Thymus (tissue), 11 donors: ENCODE measurements around the gene SMIM1. TPM values are rescaled to one million over a fixed set of nuclear protein-coding genes. Genes with fewer than 3 reads are reported as not detected.
"Not testable (repeated sequence)": the region's sequence is repeated elsewhere in the genome, so short reads cannot be mapped to it uniquely, and the experiment has no call there.

ENCODE experiments used
- DNase-seq, 9 donors: peaks; one replicate each; pipeline ENCODE4 v3.0.0-alpha.2; 2013; ENCODE audit warnings: low spot score in 9 of 9, low read depth in 6 of 9, missing footprints in 1 of 9
- H3K27ac ChIP-seq, 2 donors: one replicate each; pipeline ENCODE4 v1.5.1; 2013; ENCODE audit warnings: control low read depth in 1 of 2, low read depth in 1 of 2, low read length in 1 of 2, mild to moderate bottlenecking in 1 of 2, moderate library complexity in 1 of 2
- H3K27me3 ChIP-seq, 2 donors: one replicate each; pipeline ENCODE4 v1.5.1; 2013; ENCODE audit warnings: low read length in 1 of 2; ENCODE audit not compliant: control insufficient read depth in 2 of 2, insufficient read depth in 1 of 2
- H3K36me3 ChIP-seq, 2 donors: one replicate each; pipeline ENCODE4 v1.5.1; 2013; ENCODE audit warnings: low read length in 1 of 2, mild to moderate bottlenecking in 1 of 2, moderate library complexity in 1 of 2; ENCODE audit not compliant: control insufficient read depth in 2 of 2, insufficient read depth in 2 of 2
- H3K4me1 ChIP-seq, 2 donors: one replicate each; pipeline ENCODE4 v1.5.1; 2013; ENCODE audit warnings: low read length in 2 of 2; ENCODE audit not compliant: control insufficient read depth in 2 of 2, insufficient read depth in 2 of 2
- H3K4me3 ChIP-seq, 2 donors: one replicate each; pipeline ENCODE4 v1.5.1; 2013; ENCODE audit warnings: low read length in 2 of 2, control low read depth in 1 of 2, mild to moderate bottlenecking in 1 of 2
- H3K9me3 ChIP-seq, 2 donors: one replicate each; pipeline ENCODE4 v1.5.1; 2013; ENCODE audit warnings: low read length in 1 of 2, mild to moderate bottlenecking in 1 of 2; ENCODE audit not compliant: control insufficient read depth in 2 of 2, insufficient read depth in 1 of 2
- WGBS: extraction: QIAGEN DNeasy Blood & Tissue Kit; methylation state at CpG from one replicate; pipeline ENCODE4 v1.1.7; 2013; 5-methylcytosine and 5-hydroxymethylcytosine counted together
- polyA plus RNA-seq: library from polyadenylated mRNA; stranded (reverse); fragments of 200-250 nt; gene quantifications from one replicate; pipeline ENCODE4 v1.2.3, GENCODE V29; 2013
- total RNA-seq: library from RNA; stranded (reverse); fragments of 120-200 nt; gene quantifications from one replicate; pipeline ENCODE4 v1.2.4, GENCODE V29; 2013
- donor health status: healthy.

The SMIM1 gene
- total and polyA plus RNA-seq, 2 donors: 6.9 to 7.0 TPM

DNA sequence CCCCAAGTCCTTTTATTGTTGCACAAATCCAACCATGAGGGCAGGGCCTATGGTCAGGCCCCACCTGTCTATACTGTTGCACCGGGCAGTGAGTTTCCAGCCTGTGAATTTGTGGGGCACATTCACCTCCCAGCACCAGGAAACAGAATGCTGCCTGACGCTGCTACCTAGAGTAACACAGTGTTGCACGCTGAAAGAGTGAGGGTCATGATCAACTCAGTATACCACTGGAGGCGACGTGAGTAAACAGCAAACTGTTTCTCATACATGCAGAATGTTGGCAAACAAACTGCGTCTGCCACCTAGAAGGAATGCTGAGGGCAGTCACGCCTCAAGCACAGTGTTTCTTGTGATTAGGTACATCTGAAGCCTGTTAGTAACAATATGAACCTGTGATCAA lies 37.1 kb downstream of the SMIM1 start:
- H3K4me1 ChIP-seq: no peaks in the 10 kb centered on the region
- no peak overlapping the region for H3K27ac ChIP-seq
- no peak overlapping the region for H3K4me3 ChIP-seq
- DNase-seq: no peak
- WGBS: 87% methylated on average over 7 of the region's 7 CpGs
- no peaks in the 10 kb centered on the region for H3K27me3 ChIP-seq
- peaks cover 5 to 7% of the 10 kb centered on the region in 2 donors for H3K36me3 ChIP-seq
- H3K9me3 ChIP-seq: peaks cover 0 to 11% of the 10 kb centered on the region in 2 donors

GRCh38 chr1:3810149-3810761 lies 37.7 kb downstream of the SMIM1 start:
- not testable (repeated sequence) for H3K27ac ChIP-seq, DNase-seq, H3K4me1 ChIP-seq, H3K4me3 ChIP-seq, H3K27me3 ChIP-seq
- WGBS: 93% methylated on average over 9 of the region's 9 CpGs
- Histone ChIP-seq H3K36me3 (peaks cover 10 to 12% of the 10 kb centered on the region in 2 donors), H3K9me3 (peaks cover 0 to 11% of the 10 kb centered on the region in 2 donors)

GRCh38 chr1:3811595-3811911 lies 39.0 kb downstream of the SMIM1 start:
- Histone ChIP-seq H3K27ac (no peak overlapping the region), H3K36me3 (peaks cover 11 to 25% of the 10 kb centered on the region in 2 donors), H3K27me3 (no peaks in the 10 kb centered on the region), H3K4me1 (no peaks in the 10 kb centered on the region), H3K4me3 (no peak overlapping the region), H3K9me3 (peaks cover 0 to 11% of the 10 kb centered on the region in 2 donors)
- DNase-seq: no peak
- 79% methylated on average over 2 of the region's 2 CpGs for WGBS

- H3K27me3 ChIP-seq: no peaks in the 10 kb centered on the region
- no peak for DNase-seq
- no peak overlapping the region for H3K4me3 ChIP-seq
- H3K4me1 ChIP-seq: no peaks in the 10 kb centered on the region
- 98% methylated on average over 2 of the region's 2 CpGs for WGBS
- H3K9me3 ChIP-seq: no peaks in the 10 kb centered on the region
- H3K36me3 ChIP-seq: peaks cover 11 to 32% of the 10 kb centered on the region in 2 donors
- H3K27ac ChIP-seq: no peak overlapping the region
Observed at GRCh38 chr1:3814065-3814464, 41.5 kb downstream of the SMIM1 start.

- no peak overlapping the region for H3K4me3 ChIP-seq
- no peak overlapping the region for H3K27ac ChIP-seq
- H3K4me1 ChIP-seq: no peaks in the 10 kb centered on the region
- no peak for DNase-seq
- H3K9me3 ChIP-seq: no peaks in the 10 kb centered on the region
- 96% methylated on average over 42 of the region's 42 CpGs for WGBS
- H3K36me3 ChIP-seq: peaks cover 13 to 37% of the 10 kb centered on the region in 2 donors
- H3K27me3 ChIP-seq: no peaks in the 10 kb centered on the region
Observed at GRCh38 chr1:3814771-3815561, 42.4 kb downstream of the SMIM1 start.

- no peak overlapping the region for H3K27ac ChIP-seq
- WGBS: 97% methylated on average over 38 of the region's 38 CpGs
Observed at GRCh38 chr1:3816331-3817137, 44.0 kb downstream of the SMIM1 start.

GRCh38 chr1:3817138-3817740 lies 44.7 kb downstream of the SMIM1 start:
- 97% methylated on average over 17 of the region's 17 CpGs for WGBS

More at GRCh38 chr1:3816331-3817137, 44.0 kb downstream of the SMIM1 start:
- no peaks in the 10 kb centered on the region for H3K27me3 ChIP-seq
- H3K36me3 ChIP-seq: peaks cover 16 to 53% of the 10 kb centered on the region in 2 donors
- H3K4me1 ChIP-seq: no peaks in the 10 kb centered on the region
- DNase-seq: no peak
- H3K9me3 ChIP-seq: no peaks in the 10 kb centered on the region
- no peak overlapping the region for H3K4me3 ChIP-seq

GRCh38 chr1:3817821-3818597 lies 45.5 kb downstream of the SMIM1 start:
- WGBS: 96% methylated on average over 28 of the region's 28 CpGs
- H3K9me3 ChIP-seq: no peaks in the 10 kb centered on the region
- no peaks in the 10 kb centered on the region for H3K27me3 ChIP-seq
- H3K4me1 ChIP-seq: no peaks in the 10 kb centered on the region
- no peak for DNase-seq
- no peak overlapping the region for H3K27ac ChIP-seq
- H3K4me3 ChIP-seq: no peak overlapping the region
- peaks cover 25 to 66% of the 10 kb centered on the region in 2 donors for H3K36me3 ChIP-seq

More at GRCh38 chr1:3817138-3817740, 44.7 kb downstream of the SMIM1 start:
- Histone ChIP-seq H3K4me1 (no peaks in the 10 kb centered on the region), H3K9me3 (no peaks in the 10 kb centered on the region), H3K4me3 (no peak overlapping the region), H3K36me3 (peaks cover 19 to 59% of the 10 kb centered on the region in 2 donors), H3K27ac (no peak overlapping the region), H3K27me3 (no peaks in the 10 kb centered on the region)
- DNase-seq: no peak
